ENCODE data around the gene TSPAN13. TPM values are rescaled to one million over a fixed set of nuclear protein-coding genes. Genes with fewer than 3 reads are reported as not detected.

Gene TSPAN13
- total RNA-seq, 1 experiment from 2014 or later, result 80.8 TPM

- peak; percentile 46; the same call in 1 of the 2 replicates for TF ChIP-seq SIN3A (IDR thresholded peaks at IDR 0.05; ENCODE audit: borderline replicate concordance, insufficient read depth, low read depth, low read length)
- TF ChIP-seq REST (IDR thresholded peaks at IDR 0.05; ENCODE audit: insufficient read depth in 1 of 2, low read depth in 2 of 2, low read length in 1 of 2), result no peak
- no peak for TF ChIP-seq CTCF (IDR thresholded peaks at IDR 0.05)
- TF ChIP-seq TCF7L2 (IDR thresholded peaks at IDR 0.05; ENCODE audit: low read depth, low read length), result no peak
- no peak; the same call in 1 of the 2 replicates for TF ChIP-seq POLR2AphosphoS5 (IDR thresholded peaks at IDR 0.05; ENCODE audit: low read depth, low read length)
- POLR2A ChIA-PET, result no interaction called here
- H3K4me3 ChIP-seq (ENCODE audit: low read depth in 2 of 2, low read length in 2 of 2), result peak overlapping the region; percentile 76 to 83
- H3K9me3 ChIP-seq (ENCODE audit: control insufficient read depth, insufficient read depth, low read depth, low read length), result no peaks in the 10 kb centered on the region
- in situ Hi-C loops (cut with HindIII; ENCODE audit: low pct_unique_long_range_greater_than_20kb, low sequenced_read_pairs), result no loop called here
- H3K36me3 ChIP-seq (ENCODE audit: control insufficient read depth, insufficient read depth, low read length), result no peaks in the 10 kb centered on the region
- CTCF ChIA-PET, result interaction anchor here (0.6 to 0.7 kb wide), 2 partner anchors 45 to 203 kb away, joined by 3 read pairs; no protein-coding TSS in a partner anchor
- peak overlapping the region; percentile 80 for H3K27ac ChIP-seq (ENCODE audit: low read length)
- no peaks in the 10 kb centered on the region for H3K27me3 ChIP-seq (ENCODE audit: control insufficient read depth, insufficient read depth, low read length)
- peak; percentile 71 for ATAC-seq
- DNase-seq (ENCODE audit: low read depth, low spot score), result no peak
- H3K4me1 ChIP-seq (ENCODE audit: control insufficient read depth, insufficient read depth, low read length), result peaks cover 21% of the 10 kb centered on the region
- BruUV-seq (replicated peaks), result no TSS peak
- intact Hi-C loops (cut with micrococcal nuclease; ENCODE audit: unreplicated experiment), result no loop called here
Measured at GRCh38 chr7:16753932-16754855, 639 bp downstream of the TSPAN13 start.

- CTCF ChIA-PET, result interaction anchor here (0.7 kb wide), 1 partner anchor 45 kb away, joined by 3 read pairs; no protein-coding TSS in a partner anchor
- Histone ChIP-seq H3K27ac (ENCODE audit: low read length) (peak overlapping the region; percentile 80), H3K9me3 (ENCODE audit: control insufficient read depth, insufficient read depth, low read depth, low read length) (no peaks in the 10 kb centered on the region), H3K27me3 (ENCODE audit: control insufficient read depth, insufficient read depth, low read length) (no peaks in the 10 kb centered on the region), H3K4me3 (ENCODE audit: low read depth in 2 of 2, low read length in 2 of 2) (peak overlapping the region; percentile 76 to 83), H3K36me3 (ENCODE audit: control insufficient read depth, insufficient read depth, low read length) (no peaks in the 10 kb centered on the region), H3K4me1 (ENCODE audit: control insufficient read depth, insufficient read depth, low read length) (peaks cover 21% of the 10 kb centered on the region)
- no TSS peak for BruUV-seq (replicated peaks)
- ATAC-seq (peak; percentile 26; the same call in 1 of the 2 replicates), DNase-seq (ENCODE audit: low read depth, low spot score) (no peak)
- intact Hi-C loops (cut with micrococcal nuclease; ENCODE audit: unreplicated experiment), result no loop called here
- POLR2A ChIA-PET, result no interaction called here
- TF ChIP-seq SIN3A (IDR thresholded peaks at IDR 0.05; ENCODE audit: borderline replicate concordance, insufficient read depth, low read depth, low read length) (0 out of 2 replicates have a peak, but pooled peaks have one; percentile 54), CTCF (IDR thresholded peaks at IDR 0.05) (no peak)
- in situ Hi-C loops (cut with HindIII; ENCODE audit: low pct_unique_long_range_greater_than_20kb, low sequenced_read_pairs), result no loop called here
Measured at GRCh38 chr7:16754856-16755317, 1.3 kb downstream of the TSPAN13 start.
